Fibroblast of the aortic adventitia (primary cell): ENCODE data around the gene SLC1A2. TPM values are rescaled to one million over a fixed set of nuclear protein-coding genes. Genes with fewer than 3 reads are reported as not detected.

Experiments used
- DNase-seq: peaks from one replicate; pipeline ENCODE4 v3.0.0-alpha.2; 2010; ENCODE audit warnings: low read depth
- H3K4me3 ChIP-seq: 2 replicates; pipeline ENCODE4 v1.5.1; 2011; ENCODE audit warnings: low read depth, mild to moderate bottlenecking, control low read depth, low read length, moderate library complexity
- total RNA-seq: library from RNA; depleted of rRNA; stranded (reverse); fragments of >200 nt; gene quantifications from 2 replicates; pipeline ENCODE4 v1.2.3, GENCODE V29; 2012; ENCODE audit warnings: low replicate concordance
- TF ChIP-seq, protein P1 (sequence below): IDR thresholded peaks from 2 replicates; pipeline ENCODE4 v1.5.1; 2011; ENCODE audit warnings: mild to moderate bottlenecking, low read length, control low read depth, inconsistent platforms; ENCODE audit not compliant: insufficient read depth

SLC1A2 gene
- total RNA-seq, 1 donor = 23.6 TPM

DNA sequence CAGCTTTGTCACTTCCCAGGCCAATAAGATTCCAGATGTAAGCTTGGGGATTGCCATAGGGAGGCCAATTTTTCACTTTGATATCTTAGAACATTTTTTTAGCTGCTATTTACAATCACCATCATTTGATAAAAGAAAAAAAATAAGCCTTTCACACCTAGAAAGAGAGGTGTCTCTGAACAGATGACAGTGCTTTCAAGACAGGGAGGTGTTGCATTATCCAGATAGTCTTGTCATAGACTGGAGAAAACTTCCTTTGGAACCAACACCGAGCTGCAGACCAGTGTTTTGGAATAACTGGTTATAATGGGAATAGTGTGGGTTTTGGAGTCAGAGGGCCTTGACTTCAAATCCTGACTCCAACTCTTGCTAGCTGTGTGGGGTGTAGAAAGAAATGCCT, 101.0 kb downstream of the SLC1A2 start:
- TF ChIP-seq, protein P1, sequence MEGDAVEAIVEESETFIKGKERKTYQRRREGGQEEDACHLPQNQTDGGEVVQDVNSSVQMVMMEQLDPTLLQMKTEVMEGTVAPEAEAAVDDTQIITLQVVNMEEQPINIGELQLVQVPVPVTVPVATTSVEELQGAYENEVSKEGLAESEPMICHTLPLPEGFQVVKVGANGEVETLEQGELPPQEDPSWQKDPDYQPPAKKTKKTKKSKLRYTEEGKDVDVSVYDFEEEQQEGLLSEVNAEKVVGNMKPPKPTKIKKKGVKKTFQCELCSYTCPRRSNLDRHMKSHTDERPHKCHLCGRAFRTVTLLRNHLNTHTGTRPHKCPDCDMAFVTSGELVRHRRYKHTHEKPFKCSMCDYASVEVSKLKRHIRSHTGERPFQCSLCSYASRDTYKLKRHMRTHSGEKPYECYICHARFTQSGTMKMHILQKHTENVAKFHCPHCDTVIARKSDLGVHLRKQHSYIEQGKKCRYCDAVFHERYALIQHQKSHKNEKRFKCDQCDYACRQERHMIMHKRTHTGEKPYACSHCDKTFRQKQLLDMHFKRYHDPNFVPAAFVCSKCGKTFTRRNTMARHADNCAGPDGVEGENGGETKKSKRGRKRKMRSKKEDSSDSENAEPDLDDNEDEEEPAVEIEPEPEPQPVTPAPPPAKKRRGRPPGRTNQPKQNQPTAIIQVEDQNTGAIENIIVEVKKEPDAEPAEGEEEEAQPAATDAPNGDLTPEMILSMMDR = no peak
- no peak overlapping the region for H3K4me3 ChIP-seq
- DNase-seq = no peak

DNA sequence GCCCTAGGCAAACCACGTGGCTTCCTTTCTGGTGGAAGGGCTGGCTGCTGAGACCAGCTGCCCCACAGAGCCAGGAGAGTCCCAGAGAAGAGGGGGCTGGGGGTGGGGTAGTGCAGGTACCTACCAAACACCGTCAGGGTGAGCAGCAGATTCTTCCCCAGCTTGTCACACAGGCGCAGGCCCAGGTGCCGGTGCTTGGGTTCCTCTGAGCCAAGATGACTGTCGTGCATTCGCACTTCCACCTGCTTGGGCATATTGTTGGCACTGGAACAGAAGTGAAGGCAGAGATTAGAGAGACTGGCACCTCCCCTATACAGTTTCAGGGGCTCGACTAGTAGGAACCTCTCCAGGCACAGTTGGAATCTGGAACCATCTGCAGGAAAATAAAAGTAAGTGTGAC, 102.1 kb downstream of the SLC1A2 start:
- no peak for DNase-seq

DNA sequence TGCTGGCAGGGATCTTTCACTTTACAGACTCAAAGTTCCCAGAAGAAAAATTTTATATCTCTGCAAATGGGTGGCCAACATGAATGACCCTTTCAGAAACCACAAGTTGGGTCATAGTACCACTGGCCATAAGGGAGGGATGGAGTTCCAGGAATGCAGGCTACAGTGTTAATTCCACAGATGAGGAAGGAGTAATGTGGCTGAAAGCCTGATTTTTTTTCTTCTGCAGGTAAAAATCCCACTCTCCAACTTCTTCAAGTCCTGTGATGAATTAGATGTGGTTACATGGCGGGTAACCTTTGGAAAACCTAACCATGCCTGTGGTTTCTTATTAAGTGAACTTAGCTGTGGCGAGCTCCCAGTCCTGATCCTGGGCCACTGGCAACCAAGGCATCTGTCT, 103.2 kb downstream of the SLC1A2 start:
- no peak overlapping the region for H3K4me3 ChIP-seq
- peak; percentile 43 for DNase-seq
- TF ChIP-seq, protein P1 = no peak

More for the DNA sequence above, 102.1 kb downstream of the SLC1A2 start:
- TF ChIP-seq, protein P1 = no peak
- no peak overlapping the region for H3K4me3 ChIP-seq

DNA sequence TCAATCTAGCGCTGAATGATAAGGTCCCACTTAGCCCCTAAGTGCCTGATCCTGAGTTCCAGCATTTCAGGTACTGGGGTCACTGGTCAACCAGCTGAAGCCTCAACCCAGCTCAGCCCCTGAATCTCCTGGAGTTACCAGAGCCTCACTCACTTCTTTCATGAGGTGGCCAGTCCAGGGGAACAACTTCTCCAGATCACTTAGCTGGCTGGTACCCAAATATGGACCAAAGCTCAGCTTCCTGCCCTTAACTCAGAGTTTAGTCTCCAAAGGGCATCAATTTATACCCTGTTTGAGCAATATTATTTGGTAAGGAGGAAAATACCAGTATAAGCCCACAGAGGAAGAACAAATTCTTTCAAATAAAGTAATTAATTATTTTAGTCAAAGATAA, 105.6 kb downstream of the SLC1A2 start:
- TF ChIP-seq, protein P1 = no peak
- no peak overlapping the region for H3K4me3 ChIP-seq
- no peak for DNase-seq

DNA sequence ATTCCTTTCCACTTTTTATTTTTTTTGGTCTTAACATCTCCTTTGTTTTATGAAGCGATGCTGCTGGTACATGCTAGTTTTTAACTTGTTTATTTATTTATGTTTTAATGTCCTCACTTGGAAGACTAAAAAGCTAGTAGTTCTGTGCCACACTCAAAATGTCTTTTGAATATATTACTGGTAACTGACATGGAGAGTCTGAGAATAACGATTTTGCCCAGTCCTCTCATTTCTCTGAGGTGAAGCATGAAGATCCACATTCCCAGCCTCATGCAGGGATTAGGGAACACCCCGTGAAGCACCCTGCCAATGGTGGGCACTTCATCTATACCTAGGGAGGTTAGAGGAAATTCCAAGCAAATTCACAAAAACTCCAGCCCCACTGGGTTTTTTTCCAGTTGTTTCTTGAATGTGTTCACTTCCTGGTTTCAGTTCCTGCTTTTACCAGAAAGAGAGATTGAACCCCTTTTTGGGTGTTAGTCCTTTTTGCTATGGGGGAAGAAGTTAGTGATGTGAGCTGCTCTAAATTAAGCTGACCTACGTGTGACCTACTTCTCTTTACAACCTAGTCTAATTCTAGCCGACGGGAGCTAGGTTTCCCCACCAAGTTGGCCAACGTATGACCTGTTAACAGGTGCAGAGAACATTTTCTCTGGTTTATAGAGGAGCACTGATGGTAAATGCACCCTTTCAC, 106.1 kb downstream of the SLC1A2 start:
- DNase-seq = no peak
- no peak overlapping the region for H3K4me3 ChIP-seq
- TF ChIP-seq, protein P1 = no peak

DNA sequence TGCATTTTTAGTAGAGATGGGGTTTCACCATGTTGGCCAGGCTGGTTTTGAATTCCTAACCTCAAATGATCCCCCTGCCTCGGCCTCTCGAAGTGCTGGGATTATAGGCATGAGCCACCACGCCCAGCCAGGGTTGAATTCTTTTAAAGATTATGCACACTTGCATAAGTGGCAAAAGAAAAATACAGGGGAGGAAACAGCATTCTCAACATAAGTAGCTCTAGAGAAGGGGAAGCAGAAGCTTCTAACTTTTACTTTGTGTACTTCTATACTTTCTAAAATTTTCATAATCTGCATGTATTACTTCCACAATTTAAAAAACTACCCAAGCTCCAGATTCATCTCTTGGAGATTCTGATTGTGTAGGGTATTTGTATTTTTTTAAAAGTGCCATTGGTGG, 108.0 kb downstream of the SLC1A2 start:
- H3K4me3 ChIP-seq = no peak overlapping the region
- DNase-seq = no peak
- TF ChIP-seq, protein P1 = no peak

DNA sequence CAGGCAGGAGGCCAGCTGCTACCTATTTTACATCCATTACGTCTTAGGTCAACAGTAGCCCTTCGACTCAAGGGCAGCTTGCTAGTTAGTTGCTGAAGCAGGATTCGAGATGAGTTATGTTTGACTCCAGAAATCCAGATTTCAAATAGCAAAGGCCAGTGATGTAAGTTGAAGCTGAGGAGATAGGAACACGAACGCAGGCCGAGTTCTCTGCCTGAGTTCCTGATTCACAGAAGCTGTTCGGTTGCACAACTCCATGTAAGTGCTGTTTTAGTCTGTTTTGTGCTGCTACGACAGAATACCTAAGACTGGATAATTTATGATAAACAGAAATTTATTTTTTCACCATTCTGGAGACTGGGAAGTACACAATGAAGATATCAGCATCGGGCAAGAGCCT, 111.2 kb downstream of the SLC1A2 start:
- TF ChIP-seq, protein P1 = no peak
- H3K4me3 ChIP-seq = no peak overlapping the region
- DNase-seq = no peak
